Stimulated activated CD4-positive, alpha-beta T cell treated with anti-CD3 and anti-CD28 coated beads, Interleukin-15, amount 100 ng/mL, for 24 hours (primary cell): ENCODE data around the gene CHD9.
A peak's percentile ranks its signal among the peaks of the same experiment; 100 is the strongest.

ENCODE experiments used
- DNase-seq: peaks from one replicate; pipeline ENCODE4 v3.0.0-alpha.2; 2020

Gene CHD9

DNA sequence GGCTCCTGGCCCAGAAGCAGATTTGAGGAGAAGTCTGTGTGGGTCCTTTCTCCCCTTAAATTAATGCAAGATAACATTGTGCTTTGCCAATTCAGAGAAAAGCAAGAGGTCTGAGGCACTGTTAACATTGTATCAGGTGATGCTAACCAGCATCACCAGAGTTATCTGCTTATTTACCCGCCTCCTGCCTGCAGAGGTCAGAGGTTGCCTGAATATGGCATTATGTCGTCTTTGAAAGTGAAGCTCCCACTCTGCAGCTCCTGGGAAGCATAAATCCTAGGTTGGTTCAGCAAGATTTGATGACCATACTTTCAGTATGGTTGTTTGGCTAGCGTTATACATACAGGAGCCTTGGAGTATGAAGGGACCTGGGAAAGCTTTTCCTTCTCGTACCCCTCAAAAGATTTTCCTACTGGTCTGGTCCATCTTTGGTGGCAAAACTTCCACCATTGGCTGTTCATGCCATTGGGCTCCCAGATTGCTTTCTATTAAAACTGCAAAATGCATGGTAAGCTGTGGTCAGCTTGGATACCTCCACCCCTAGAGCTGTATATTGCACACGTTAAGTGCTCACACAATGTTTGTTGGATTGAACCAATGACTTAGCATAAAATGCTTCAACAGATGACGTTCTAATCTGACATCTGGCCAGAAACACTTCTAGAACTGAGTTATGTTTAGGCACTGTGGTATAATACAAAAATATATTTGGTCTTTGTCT lies 24.1 kb downstream of the CHD9 start:
- no peak for DNase-seq

DNA sequence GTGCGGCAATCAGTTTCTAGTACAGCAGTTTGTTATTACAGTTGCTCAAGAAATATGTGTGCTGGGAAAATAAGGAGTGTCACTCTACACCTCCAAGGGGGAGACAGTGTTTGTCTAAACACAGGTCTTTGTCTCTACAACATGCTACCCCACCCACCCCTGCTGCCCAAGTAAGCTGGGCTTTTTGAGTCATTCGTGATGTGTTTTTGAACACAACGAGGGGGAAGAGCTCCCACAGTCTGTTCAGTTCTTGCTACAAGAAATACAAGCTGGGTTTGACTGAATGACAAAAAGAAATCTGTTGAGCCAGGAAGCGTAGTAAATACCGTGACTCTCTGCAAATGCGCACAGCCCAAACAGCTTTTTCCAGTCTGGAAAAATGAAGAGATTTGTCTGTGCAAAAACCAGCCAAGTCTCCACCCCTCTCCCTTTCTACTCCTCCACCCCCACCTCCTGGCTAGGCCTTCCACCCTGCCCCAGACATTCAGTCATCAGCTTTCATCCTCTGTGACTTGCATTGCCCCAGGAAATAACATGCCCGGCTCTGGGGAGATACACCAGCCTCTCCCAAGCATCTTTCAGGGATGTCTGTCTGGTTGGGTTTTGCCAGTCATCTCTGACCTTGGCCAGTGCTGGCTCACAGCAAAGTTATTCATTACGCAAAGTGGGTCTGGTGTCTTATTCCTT lies 25.7 kb downstream of the CHD9 start:
- no peak for DNase-seq

DNA sequence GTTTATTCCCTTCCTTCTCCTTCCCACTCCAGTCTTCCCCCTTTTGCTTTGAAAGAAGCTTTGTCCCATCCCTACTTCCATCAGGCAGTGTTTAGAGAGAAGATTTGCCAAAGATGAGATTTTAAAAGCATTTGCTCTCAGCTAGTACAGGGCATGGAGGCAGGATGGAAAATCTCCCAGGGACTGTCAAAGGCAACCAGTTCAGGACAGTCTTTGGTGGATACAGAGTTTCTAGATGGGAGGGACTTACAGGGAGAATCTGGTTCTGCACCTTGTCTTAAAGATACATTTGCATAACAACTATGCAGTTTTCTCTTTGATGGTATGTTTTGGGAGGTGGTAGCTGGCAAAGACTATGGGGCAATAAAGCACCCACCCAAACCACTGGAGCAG lies 26.2 kb downstream of the CHD9 start:
- DNase-seq = no peak

DNA sequence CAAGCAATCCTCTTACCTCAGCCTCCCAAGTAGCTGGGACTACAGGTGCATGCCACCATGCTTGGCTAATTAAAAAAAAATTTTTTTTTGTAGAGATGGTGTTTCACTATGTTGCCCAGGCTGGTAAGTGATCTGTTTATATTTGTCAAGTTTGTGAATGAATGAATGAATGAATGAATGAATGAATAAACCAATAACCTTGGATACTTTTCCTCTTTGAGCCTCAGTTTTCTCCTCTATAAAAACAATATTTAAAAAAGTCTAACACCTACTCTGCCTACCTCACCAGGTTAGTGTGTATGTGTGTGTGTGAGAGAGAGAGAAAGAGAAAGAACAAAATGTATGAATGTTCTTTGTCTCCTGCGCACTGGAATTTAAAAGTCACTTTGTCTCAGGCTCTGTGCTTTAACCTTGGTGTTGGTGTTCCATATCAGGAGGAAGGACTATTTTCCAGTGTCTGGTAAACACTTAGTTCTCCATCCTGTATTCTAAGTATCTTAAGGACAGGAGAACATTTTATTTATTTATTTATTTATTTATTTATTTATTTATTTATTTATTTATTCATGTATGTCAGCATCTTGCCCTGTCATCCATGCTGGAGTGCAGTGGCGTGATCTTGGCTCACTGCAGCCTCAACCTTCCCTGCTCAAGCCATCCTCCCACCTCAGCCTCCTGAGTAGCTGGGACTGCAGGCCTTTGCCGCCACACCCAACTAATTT lies 27.1 kb downstream of the CHD9 start:
- no peak for DNase-seq

DNA sequence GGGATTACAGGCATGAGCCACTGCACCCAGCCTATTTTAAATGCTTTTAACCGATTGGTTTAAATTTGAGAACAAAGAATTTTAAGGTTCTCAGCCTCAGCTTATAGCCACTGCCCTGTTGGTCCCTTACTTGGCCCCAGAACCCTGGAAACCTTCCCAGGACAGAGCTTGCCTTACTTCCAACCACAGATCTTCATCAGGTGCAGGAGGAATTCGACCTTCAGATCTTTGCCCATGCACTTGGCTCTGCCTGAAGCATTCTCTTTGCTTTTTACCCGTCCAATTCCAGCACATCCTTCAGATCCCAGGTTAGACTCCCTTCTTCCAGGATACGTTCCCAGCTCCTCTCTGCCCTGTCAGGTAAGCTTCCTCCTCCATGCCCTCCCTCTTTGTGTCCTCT lies 27.7 kb downstream of the CHD9 start:
- DNase-seq = no peak

DNA sequence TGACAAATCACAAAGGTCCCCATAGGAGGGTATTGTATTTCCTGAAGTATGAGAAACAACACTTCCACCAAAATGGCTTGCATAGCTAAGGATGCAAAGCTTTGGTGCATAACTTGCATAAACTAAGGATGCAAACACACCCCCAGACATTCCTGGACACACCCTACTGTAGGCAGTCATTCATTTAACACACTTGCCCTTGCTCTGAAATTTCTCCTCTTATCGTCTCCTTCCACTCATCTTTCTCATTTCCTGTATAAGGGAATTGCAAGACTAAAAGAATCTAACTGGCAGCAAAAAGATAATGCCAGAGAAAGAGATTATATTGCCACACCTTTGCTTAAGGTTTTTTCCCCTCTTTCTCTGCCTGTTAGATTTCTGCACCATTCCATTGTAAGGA lies 28.3 kb downstream of the CHD9 start:
- DNase-seq = no peak

DNA sequence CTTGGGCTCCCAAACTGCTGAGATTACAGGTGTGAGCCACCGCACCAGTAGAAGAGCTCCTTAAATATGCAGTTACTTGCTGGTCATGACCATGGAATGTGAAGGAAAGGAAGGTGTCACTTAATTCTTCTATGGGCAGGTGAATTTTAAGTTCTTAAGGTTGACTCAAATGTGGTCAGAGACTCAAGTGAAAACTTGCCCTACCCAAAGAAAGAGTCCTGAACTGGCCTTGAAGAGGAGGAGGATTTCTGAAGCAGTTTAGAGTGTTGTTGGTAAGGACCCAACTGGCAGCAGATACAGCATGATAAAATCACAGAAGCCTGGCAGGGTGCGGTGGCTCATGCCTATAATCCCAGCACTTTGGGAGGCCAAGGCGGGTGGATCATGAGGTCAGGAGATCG lies 29.4 kb downstream of the CHD9 start:
- DNase-seq = no peak

DNA sequence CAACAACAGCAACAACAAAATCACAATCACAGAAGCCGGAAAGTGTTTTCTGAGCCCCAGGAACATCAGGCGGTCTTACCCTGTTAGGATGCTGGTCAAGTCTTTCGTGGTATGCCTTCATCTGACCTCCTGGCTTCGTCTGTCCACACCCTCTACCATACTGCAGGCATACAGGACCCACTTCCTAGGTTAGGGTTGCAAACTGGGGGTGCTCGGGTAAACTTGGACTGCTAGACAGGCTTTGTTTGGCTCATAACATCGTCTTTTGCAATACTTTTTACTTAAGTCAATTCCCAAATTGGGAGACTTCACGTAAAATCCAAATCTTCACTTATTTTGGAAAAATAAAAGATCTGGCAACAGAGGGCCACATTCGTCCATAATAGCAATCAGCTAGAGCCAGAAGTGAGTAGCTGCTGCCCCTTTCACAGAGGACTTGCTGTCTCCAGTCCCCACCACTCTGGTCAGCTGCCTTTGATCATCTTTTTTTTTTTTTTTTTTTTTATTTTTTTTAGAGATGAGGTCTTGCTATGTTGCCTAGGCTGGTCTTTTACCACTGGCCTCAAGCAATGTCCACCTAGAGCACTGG lies 30.0 kb downstream of the CHD9 start:
- DNase-seq = no peak

DNA sequence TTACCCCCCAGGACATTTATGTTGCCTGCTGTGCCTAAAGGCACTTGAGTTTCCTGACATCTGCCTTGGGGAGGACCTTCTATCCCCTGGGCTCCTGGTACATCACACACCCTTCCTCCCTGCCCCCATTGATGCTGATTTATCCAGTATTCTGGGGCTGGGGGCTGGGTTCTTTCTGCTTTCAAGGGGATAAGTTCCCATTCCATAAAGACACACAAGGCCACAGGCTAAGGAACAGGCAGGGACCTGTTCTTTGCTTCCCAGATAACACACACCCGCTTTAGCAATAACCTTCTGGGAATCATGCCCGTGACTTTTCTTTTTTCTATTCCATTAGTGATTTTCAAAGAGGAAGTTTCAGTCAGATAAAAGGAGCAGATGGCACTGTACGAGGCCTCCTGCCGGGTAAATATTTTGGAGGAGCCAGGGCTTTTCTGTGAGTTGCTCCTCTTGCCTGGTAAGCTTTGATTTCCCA lies 30.6 kb downstream of the CHD9 start:
- no peak for DNase-seq

DNA sequence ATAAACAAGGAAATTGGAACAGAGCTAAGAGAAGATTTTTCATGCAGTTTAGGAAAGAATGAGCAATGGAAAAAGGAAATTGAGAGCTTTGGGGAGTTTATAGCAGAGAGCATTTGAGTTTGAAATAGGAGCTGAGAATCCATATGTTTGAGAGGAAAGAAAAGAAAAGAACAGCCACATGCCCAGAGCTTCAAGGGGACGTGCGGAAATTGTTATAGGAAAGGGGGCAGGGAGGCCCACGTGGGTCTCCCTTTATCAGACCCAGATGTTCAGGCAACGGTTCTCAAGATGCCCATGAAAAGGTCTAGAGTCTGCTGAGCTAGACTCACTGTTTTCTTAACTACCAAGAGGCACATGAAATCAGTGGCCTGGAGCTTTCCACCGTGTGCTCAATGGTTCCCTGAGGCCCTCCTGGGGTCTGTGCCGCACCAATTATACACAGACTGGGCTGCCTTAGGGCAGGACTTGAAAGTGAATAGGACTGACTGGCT lies 31.2 kb downstream of the CHD9 start:
- no peak for DNase-seq

DNA sequence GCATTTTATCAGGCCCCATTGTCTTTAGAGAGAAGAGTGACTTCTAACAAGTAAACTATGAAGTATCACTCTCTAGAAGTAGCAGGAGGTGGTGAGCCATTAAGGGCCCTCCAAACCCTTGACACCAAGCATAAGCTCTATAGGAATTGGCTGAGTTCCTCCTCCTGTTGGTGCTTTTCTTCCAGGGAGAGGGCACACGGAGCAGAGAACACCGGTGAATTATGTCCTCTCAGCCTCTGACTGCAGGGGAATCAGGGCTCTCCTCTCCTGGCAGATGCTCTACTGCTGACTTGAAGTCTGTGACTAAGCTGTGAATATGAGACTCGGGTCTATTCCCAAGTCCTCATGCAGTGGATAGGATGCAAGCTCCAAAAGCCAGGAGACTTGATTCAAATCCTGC lies 32.3 kb downstream of the CHD9 start:
- no peak for DNase-seq

DNA sequence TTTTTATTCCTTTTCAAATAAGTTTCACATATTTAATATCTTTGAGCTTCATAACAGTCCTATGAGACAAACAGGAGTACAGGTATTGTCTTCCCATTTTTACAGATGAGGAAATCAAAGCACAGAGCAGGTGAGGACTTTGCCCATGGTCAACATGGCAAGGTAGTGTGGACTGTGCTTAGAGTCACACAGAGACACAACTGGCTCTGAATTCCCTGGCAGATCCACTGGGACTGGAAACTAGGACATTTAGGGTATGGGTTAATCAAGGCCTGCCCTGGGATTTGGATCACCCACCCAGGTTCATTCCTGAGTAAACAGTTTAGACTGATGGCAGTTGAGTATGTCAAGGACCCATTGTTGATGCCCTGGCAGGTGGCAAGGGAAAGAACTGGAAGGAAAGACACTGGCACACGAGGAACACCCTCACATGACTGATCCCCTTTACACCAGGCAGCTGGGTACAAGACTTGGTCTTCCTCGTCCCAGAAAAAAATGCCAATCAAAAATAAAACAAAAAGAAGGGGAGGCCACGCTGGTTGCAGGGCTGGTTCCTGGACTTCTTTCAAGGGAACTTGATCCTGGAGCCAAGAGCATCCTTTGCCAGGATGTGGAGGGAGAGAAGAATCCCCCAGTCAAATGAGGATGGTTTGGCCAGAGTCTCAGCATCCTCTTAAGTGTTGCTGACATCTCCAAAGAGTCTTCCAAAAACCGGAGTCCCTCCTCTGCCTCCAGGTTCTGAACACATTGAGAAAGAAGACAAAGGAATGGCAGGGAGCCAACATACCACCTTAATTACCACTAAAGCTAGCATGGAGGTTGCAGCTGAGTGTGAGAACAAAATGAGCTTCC lies 34.9 kb downstream of the CHD9 start:
- DNase-seq = no peak

DNA sequence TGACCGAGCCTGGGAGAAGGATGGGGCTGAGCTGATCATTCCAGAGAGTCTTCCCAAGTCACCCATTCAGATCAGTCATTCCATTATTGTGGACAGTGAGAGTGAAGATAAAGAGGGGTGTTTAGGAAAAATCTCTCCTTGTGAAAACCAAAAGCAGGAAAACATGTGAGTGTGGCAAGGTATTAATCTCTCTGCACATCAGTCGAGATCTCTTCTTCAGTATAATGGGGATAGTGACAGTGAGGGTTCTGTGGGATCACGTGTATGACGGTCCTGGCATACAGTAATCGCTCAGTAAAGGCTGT lies 35.4 kb downstream of the CHD9 start:
- DNase-seq = no peak

DNA sequence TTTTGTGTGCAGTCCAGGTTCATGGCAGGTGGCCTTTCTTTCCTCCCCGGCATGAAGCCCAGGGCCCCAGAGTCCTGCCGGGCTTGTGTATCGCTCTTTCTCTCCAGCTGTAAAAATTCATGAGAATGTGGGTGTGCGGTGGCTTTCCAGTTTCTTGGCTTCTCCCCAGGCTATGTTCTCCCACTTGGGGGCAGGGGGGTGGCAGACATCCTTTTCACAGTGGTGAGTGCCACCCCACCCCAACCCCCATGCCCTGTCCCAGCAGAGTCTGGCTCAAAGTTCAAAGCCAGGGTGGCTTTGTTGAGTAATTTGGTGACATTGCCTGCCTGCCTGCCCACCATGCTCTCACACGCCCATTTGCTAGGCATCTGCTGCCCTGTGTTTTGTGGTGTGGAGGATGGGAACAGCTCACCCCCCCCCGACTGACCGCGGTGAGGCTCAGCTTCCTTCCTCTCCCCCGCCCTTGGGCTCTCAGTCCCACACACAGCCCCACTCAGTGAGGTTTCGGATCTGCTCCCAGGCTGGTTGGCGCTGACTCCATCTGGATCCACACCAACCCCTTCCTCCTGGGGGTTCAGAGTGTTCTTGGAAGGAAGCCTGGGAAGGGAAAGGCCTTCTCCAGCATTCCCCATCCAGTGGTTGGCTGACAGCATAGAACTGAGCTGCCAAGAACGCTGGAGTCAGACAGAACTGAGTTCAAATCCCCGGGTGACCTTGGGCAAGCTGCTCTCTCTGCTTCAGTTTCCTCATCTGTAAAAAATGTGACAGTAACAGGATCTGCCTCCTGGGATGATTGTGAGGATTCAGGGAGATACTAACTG lies 36.0 kb downstream of the CHD9 start:
- DNase-seq = peak; percentile 8

DNA sequence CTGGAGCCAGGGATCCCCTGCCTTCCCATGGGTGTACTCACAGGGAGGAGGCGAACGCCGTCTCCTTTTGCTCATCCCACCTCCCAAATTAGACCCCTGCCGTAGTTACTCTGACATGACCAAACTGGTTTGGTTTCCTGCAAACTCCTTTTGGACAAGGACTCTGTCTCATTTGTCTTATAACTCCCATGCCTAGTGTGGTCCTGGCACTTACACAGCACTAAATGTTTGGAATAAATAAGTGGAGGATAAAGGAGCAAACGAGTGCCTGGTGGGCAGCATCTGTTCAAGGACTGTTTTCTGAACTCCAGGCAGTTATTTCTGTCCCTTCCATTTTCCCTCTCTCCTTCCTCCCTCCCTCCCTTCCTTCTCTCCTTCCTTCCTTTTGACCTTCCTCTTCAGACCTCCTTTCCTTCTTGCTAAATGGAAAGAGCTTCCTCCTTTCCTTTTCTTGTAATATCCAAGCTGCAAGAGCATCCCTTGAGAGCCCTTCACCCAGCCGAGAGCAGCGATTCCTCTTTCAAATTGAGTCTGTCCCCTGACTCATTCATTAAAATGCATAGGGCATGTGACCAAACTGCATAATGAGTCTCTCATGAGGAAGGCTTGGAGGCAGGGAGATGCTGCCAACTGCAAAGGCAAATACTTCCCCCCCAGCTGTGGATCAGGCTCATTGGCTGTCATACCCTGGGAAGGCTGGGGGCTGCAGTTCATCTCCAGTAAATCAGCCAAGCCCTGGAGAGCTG lies 36.8 kb downstream of the CHD9 start:
- DNase-seq = peak; percentile 21

DNA sequence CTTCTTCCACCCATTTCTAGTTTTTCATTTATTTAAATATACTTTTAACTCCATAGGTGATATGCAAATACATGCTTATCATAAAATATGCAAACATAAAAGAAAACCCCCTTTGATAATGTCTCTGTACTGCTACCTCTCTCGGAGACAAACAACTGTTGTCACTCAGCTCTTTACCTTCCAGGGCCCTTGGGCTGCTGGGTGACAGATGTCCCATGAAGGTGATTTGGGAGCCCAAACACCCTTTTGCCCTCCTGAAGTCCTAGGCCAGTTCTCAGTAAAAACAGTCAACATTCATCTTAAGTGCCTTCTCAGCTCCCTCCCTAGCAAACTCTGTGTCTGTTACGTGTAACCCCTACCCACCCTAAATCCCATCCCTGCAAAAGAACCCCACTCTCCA lies 37.5 kb downstream of the CHD9 start:
- no peak for DNase-seq

DNA sequence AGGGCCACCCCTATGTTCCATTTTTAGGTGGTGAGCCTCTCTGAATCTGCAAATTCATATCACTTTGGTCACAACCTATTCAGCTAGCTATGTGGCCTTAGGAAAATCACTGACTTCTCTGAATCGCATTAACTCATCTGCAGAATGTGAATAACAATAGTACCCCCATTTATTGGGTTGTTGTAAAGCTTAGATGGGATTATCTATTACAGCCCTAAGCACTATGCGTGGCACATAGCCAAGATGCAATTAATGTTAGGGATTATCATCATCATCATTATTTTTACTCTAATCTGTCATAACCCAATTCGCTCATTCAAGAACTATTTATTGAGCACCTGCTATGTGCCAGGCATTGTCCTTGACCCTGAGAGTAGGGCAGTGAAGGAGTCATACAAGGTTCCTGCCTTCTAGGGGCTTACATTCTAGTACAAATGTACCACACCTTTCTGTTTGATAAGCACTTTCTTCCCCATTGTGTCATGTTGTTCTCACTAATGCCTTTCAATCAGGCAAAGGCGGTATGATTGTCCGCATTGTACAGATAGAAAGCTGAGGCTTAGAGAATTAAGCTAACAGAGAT lies 38.5 kb downstream of the CHD9 start:
- DNase-seq = no peak

DNA sequence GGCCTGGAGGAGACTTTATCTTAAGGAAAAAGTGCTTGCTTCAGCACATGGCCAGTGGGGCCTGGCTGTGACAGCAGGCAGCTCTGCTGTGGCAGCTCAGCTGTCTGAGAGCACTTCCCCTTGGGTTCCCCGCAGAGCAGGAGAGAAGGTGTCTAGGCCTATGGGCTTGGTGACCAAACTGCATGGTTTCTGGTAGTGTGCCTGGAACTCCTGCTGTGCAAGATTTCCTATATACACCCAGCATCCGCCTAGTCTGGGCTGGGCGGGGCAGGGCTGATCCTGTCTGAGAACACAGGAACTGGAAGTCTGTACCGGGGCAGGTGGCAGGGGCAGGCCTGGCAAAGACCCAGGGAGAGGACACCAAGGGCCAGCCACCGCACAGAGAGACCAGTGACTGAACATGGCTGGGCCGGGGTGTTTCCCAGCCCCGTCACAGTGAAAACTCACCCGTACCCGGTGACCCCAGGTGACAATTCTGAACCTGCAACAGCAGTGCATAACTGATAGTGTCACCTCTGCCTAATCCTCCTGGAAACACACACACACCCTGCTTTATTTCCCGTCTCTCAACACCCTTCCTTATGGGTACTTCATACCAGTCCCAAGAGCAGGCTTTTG lies 39.3 kb downstream of the CHD9 start:
- no peak for DNase-seq

DNA sequence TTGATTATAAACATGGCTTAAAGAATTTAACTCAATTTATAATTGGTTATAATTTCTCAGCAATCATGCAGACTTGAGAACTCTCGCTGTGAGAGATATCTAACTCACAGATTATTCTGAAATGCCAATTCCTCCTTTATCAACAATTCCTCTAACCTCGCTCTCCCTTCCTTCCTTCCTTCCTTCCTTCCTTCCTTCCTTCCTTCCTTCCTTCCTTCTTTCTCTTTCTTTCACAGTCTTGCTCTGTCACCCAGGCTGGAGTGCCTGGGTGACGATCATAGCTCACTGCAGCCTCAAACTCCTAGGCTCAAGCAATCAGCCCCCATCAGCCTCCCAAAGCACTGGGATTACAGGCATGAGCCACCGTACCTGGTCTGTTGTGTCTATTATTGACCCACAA lies 42.4 kb downstream of the CHD9 start:
- DNase-seq = no peak
